GM18868 (cell line): Measurements from ENCODE around the gene BFSP2.

Source experiments
- ATAC-seq: cut with Tn5 transposase; IDR thresholded peaks from one replicate; pipeline ENCODE4 v1.9.1; 2021; ENCODE audit warnings: mild to moderate bottlenecking, moderate library complexity; ENCODE audit not compliant: unreplicated experiment

BFSP2 gene, protein sequence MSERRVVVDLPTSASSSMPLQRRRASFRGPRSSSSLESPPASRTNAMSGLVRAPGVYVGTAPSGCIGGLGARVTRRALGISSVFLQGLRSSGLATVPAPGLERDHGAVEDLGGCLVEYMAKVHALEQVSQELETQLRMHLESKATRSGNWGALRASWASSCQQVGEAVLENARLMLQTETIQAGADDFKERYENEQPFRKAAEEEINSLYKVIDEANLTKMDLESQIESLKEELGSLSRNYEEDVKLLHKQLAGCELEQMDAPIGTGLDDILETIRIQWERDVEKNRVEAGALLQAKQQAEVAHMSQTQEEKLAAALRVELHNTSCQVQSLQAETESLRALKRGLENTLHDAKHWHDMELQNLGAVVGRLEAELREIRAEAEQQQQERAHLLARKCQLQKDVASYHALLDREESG

DNA sequence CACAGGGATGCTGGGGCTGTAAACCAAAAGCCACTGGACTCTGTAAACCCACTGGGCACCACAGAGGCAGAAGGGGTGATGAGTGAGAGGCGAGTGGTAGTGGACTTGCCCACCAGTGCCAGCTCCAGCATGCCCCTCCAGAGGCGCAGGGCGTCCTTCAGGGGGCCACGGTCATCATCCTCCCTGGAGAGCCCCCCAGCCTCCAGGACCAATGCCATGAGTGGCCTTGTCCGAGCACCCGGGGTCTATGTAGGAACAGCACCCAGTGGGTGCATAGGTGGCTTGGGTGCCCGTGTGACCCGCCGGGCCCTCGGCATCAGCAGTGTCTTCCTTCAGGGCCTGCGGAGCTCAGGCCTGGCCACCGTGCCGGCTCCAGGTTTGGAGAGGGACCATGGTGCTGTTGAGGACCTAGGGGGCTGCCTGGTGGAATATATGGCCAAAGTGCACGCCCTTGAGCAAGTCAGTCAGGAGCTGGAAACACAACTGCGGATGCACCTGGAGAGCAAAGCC lies at the start of gene BFSP2:
TSS of gene BFSP2 (plus strand) at position 51 of the 510 bp plus-strand sequence. CDS start at position 79, 28 bp downstream.
- no peak for ATAC-seq

DNA sequence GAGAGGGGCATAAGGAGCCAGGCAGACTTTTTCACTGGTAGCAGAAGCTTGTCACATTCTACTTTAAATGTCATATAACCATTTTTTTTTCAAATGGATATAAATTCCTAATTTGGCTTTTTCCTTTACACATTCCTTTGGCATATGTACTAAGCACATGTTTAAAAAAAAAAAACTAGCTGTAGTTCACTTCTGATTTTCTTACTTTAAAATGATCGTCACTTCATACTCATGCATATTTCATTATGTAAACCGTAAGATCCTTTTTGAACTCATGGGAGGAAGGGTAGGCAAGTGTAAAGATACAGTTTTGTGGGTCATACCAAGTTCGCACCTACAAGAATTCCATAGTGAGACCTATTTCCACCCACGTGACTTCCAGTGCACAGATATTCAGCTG lies 45.1 kb upstream of the BFSP2 start:
- ATAC-seq = no peak

DNA sequence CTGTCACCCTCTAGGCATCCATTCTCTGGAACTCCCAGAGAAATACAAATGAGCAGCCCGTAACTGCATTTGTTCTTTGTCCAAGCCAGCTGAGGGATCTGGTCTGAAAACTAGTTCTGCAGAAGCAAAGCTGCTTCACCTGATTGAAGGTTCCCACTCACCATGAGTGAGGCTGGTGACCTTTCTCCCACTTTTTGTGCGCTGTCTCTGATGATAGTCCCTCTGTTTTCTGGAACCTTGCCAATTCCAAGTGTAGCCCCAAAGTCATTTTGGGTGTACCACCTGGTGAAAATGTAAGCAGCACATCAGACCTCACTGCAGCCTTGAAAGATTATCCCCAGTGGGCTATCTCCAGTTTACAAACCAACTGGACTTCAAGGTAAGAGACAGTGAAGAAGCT lies 39.4 kb upstream of the BFSP2 start:
- no peak for ATAC-seq

DNA sequence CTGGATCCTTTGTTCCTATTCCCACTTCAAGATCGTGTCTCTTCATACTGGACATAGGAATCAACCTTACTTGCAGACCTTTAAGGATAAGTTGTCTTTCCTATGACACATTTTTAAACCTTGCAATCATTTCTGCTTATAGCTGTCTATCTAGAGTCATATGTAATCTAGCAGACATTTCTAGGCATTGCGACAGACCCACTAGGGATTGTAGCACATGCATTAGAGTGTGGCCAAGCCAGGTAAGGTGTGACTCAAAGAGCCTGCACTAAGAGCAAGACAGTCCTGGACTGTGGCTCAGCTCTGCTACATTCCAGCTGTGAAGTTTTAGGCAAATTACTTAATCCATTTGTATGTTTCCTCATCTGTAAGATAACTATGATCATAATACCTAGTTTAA lies 38.8 kb upstream of the BFSP2 start:
- ATAC-seq = no peak

DNA sequence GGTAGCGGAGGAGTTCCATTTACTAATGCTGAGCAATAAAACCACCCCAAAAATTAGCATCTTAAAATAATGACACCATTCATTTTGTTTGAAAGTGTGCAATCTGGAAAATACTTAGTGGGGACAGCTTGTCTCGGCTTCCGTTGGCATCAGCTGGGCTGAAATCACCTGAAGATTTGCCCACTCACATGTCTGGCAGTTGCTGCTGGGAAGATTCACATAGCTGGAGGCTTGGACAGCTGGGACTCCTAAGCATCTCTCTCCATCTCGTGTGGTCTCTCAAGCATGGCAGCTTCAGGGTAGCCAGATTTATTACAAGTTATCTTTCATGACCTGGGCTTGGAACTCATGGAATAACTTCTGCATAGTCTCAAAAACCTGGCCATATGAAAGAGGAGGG lies 38.4 kb upstream of the BFSP2 start:
- ATAC-seq = no peak

DNA sequence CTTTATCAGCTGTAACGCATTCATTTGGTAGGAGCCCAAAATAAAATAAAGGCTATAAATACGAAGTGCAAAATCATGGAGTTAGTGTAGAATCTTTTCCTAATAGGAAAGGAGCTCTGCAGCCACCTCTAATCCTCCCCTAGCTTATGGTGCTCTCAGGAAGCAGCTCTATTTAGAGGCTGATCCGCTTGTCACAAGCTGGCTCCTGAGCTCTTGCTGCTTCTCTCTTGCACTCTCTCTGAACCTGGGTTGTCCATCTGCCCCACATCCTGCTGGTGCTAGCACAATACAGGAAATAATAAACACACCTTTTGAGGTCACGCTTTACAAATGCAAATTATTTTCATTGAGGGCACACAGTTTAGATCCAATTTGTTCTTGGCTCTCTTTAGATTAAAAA lies 37.3 kb upstream of the BFSP2 start:
- ATAC-seq = no peak

DNA sequence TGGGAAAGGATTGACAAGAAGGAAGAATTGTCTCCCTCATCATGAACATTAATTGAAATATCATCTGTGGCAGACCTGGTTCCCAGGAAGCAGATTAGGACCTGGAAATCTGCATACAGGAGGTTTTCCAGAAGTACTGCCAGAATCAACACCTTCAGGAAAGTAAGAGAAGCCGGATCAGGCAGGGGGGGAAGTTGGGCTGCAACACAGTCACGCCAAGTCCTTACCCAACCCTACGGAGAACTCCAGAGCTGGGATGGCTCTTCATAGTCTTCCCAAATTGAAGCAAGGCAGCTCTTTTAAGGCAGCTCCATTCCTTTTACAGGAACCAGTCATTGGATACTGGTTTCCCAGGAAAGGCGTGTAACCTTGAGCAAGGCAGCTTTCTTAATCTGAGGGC lies 35.2 kb upstream of the BFSP2 start:
- ATAC-seq = no peak

DNA sequence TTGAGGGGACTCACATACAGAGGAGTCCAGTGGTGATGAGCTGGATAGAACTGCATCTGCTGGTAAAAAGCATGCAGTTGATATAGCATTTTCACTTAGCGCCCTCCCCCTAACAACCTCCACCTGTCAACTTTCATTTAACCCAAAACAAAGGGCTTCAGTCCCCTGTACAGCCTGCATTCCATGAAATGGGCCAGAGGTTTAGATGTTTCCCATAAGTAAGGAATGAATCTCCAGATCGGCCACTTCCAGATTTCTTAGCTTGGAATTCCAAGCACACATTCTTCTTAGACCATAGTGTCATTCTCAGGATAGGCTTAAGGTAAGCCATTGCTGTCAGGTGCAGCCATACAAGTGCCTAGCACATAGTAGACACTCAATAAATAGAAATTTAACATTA lies 32.9 kb upstream of the BFSP2 start:
- ATAC-seq = no peak

DNA sequence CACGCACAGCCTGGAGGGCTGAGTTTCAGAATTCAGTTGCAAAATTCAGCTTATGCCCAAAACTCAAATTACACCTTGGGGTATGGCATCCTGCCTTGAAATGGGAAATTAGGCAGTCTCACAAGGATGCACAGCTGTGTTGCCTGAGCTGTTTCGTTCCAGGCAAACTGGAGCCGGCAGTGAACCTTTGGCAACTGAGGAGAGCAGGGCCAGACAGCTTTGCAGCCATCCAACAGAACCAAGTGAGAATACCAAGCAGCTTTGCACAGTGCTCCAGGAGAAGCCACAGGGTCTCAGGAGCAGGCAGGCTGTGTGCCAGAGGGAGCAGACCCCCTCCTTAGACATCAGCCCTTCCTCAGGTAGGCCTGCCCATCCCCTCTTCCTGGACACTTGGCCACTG lies 32.5 kb upstream of the BFSP2 start:
- ATAC-seq = no peak

DNA sequence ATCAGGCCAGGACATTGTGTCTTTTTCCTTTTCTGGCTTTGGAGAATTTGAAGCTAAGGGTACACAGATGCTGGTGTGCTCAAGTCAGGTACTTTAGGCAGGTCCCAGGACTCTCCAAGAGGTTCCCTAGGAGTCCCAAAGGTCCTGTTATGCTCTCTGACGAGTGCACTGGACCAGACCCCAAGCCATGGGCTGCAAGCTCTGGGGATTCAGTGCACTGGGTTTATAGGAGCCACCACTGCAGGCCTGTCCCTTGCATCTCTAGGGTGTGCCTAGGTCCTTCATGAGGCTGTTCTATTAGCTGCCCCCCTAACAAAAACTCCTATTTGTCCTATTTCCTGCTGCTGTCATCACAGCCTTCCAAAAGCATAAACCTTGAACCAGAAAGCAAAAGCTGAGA lies 31.9 kb upstream of the BFSP2 start:
- no peak for ATAC-seq

DNA sequence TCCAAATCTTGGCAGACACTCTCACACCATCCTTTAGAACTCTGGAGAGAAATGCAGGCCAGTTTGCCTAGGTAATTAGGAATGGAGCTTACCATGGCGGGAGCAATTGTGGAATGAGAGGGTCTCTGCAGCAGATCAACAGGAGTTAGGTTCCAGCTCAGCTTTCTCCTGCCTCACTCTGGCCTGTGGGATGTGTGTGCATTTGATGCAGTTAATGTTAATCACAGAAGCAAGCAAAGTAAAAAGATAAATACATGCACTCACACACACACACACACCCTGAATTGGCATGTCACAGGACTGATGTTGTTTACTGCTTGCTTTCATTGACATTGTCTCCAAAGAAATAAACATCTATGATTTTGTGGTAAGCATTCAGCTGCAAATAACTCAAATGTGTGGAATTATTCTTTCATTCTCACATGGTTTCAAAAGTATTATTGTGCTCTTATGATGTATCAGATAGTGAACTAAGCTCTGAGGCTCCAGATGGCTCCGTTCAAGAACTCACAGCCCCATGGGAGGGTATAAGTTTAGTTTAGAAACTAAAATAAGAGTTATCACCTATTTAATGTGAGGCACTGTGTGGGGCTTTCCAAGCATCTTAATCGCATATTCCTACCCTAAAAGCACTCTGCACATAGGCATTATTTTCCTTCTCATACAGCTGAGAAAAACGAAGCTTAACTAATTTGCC lies 31.3 kb upstream of the BFSP2 start:
- no peak for ATAC-seq

DNA sequence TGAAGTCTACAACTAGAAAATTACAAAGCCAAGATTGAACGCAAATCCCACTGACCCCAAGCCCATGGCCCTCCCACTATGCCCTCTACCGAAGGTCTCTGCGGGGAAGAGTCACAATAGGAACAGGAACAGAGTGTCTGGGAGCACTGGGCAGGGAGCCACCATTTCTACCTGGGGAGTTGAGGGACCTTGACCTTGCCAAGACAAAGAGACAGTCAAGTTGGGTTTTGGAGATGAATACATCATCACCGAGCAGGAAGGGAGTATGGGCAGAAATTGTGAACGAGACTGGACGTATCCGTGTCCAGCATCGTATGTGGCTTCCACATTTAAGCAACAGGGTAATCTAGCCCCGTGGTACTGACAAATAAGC lies 30.8 kb upstream of the BFSP2 start:
- no peak for ATAC-seq

DNA sequence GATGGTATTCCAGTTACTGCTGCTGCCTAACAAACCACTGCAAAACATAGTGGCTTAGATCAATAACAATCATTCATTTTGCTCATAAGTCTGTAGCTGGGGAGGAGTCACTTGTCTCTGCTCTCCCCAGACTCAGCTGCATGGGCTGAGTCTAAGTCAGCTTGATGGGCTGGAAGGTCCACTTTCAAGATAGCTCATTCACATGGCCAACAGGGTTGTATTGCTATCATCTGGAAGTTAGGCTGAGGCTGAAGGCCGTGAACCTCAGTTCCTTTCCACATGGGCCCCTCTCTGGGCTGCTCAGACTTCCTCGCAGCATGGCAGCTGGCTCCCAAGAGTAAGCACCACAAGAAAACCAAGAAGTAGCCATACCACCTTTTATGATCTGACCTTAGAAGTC lies 28.7 kb upstream of the BFSP2 start:
- ATAC-seq = no peak

DNA sequence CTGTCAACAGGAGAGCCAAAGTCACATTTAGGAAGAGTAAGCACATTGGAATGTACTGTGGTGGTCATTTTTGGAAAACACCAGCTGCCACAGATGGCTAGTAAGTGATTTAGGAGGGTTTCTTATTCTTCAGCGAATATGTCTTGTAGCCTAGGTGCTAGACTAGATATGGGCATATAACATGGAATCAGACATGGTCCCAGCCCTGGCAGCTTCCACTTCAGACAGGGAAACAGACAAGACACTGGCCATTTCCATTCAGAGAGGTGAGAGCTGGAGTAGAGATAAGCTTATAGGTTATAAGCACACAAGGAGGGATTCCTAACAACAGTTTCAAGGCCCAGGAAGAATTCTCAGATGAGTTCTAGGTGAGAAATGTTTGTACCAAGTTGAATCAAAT lies 28.2 kb upstream of the BFSP2 start:
- ATAC-seq = no peak

DNA sequence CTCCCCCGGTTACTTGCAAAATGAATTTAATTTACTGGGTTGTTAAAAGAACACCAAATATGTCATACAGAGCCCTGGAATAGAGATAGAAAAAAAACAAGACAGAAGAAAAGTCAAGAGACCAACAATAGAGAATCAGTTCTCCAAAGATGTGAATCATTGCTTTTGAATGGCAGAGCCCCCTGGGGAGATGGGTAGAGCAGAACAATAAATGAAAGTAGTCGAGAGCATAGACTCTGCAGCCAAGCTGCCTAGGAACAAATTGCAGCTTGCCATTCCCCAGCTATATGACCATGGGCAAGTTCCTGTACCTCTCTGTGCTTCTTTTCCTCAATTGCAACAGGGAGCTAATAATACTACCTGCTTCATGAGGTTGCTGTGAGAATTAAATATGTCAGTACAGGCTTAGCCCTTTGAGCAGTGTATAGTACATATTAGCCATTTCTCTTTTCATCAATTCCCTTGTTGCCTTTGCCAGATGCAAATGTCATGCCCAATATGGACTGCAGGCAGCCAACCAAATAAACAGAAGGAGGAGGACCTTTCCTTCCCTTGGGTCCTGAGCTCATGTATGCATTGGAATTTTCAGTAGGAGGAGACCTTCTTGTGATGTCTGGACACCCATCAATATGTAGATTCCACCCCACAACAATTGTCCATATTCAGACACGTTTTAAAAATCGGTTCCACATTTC lies 25.0 kb upstream of the BFSP2 start:
- ATAC-seq = no peak

DNA sequence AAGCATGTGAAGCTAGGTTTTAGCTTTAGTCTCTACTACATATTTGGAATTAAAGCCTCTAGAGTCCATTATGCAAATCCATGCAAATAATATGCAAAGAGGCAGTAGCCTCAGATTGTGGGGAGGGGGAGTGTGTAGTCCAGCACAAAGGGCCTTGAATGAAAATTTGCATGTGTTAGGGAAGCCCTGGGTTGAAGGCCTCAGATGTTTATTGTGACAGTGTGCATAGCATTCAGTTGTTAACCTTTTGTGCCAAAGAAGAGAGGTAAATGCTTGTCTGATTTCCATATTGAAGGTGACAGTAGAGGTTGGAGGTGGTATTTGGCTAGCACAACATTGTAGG lies 24.5 kb upstream of the BFSP2 start:
- ATAC-seq = no peak

DNA sequence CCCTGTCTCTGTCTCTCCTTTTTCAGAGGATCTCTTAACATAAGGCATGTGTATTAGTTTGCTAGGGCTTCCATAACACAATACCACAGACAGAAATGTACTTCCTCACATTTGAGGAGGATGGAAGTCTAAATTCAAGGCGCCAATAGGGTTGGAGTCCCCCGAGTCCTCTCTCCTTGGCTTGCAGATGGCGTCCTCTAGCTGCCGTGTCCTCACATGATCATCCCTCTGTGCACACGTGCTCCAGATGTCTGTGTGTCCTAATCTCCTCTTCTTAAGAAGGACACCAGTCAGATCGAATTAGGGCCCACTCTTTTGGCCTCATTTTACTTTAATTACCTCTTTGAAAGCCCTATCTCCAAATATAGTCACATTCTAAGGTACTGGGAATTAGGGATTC lies 23.0 kb upstream of the BFSP2 start:
- no peak for ATAC-seq

DNA sequence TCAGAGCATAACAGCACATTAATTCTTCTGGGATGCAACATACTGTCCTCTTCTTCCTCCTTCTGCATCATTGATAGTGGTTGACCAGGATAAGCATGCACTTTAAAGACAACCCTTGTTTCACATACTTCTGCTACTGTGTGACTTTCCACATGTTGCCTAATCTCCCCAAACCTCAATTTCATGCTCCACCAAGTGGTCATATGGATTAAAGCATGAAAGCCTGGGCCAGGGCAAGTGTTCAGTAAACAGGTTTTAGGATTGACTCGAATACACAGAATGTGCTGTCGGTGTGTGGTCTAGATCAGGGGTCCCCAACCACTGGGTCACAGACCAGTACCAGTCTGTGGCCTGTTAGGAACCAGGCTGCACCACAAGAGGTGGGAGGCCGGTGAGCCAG lies 22.5 kb upstream of the BFSP2 start:
- ATAC-seq = no peak

DNA sequence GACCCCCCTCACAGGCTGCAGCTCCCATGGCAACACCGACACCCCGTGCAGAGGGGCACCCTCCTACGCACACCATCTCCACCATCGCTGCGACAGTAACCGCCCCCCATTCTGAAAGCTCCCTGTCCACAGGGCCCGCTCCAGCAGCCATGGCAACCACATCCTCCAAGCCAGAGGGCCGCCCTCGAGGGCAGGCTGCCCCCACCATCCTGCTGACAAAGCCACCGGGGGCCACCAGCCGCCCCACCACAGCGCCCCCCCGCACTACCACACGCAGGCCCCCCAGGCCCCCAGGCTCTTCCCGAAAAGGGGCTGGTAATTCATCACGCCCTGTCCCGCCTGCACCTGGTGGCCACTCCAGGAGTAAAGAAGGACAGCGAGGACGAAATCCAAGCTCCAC lies 19.9 kb upstream of the BFSP2 start:
- no peak for ATAC-seq

DNA sequence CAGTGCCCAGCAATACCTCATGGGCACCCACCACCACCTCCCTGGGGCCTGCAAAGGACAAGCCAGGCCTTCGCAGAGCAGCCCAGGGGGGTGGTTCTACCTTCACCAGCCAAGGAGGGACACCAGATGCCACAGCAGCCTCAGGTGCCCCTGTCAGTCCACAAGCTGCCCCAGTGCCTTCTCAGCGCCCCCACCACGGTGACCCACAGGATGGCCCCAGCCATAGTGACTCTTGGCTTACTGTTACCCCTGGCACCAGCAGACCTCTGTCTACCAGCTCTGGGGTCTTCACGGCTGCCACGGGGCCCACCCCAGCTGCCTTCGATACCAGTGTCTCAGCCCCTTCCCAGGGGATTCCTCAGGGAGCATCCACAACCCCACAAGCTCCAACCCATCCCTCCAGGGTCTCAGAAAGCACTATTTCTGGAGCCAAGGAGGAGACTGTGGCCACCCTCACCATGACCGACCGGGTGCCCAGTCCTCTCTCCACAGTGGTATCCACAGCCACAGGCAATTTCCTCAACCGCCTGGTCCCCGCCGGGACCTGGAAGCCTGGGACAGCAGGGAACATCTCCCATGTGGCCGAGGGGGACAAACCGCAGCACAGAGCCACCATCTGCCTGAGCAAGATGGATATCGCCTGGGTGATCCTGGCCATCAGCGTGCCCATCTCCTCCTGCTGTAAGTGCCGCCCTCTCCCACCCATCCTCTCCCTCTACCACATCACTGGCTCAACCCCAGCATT lies 19.2 kb upstream of the BFSP2 start:
- ATAC-seq = no peak
